K562 (cell line): Measurements from ENCODE around the gene SLC43A1. TPM values are rescaled to one million over a fixed set of nuclear protein-coding genes. Genes with fewer than 3 reads are reported as not detected.
A peak's percentile ranks its signal among the peaks of the same experiment; 100 is the strongest.

Experiments
- BRD9 ChIP-seq: fragments of 450-650 bp; IDR thresholded peaks from 2 replicates; pipeline ENCODE4 v1.6.1; 2018; ENCODE audit warnings: low read depth; ENCODE audit not compliant: partially characterized antibody
- CHD2 ChIP-seq: IDR thresholded peaks from 2 replicates; pipeline ENCODE4 v1.6.1; 2011; ENCODE audit warnings: low read depth, low read length
- FOXK2 ChIP-seq, 2 experiments: fragments of 450-650 bp; IDR thresholded peaks in 1 of 2; conservative IDR thresholded peaks in 1 of 2; 2 replicates each; pipeline ENCODE4 v1.6.1; 2016; ENCODE audit warnings: low read depth in 2 of 2, mild to moderate bottlenecking in 1 of 2
- GATA2 ChIP-seq: sonication (generic); formaldehyde crosslinking; IDR thresholded peaks from 2 replicates; pipeline ENCODE4 v1.4.0; 2020; ENCODE audit warnings: mild to moderate bottlenecking, missing genetic modification reagents
- GATAD2B ChIP-seq: fragments of 450-650 bp; IDR thresholded peaks from 2 replicates; pipeline ENCODE4 v1.6.1; 2017; ENCODE audit warnings: mild to moderate bottlenecking, borderline replicate concordance
- GTF2A2 ChIP-seq: IDR thresholded peaks from 2 replicates; pipeline ENCODE4 v1.6.1; 2016; ENCODE audit warnings: mild to moderate bottlenecking, missing genetic modification characterization, missing compliant biosample characterization
- HDAC1 ChIP-seq, 2 experiments: fragments of 450-650 bp; IDR thresholded peaks; 2 replicates each; pipeline ENCODE4 v1.6.1; 2016 to 2017; ENCODE audit warnings: inconsistent platforms in 1 of 2, mild to moderate bottlenecking in 1 of 2, moderate library complexity in 1 of 2
- HMGXB4 ChIP-seq: sonication (generic); formaldehyde crosslinking; IDR thresholded peaks from 2 replicates; pipeline ENCODE4 v1.8.1; 2023; ENCODE audit warnings: mild to moderate bottlenecking, missing genetic modification reagents
- KDM5B ChIP-seq: fragments of 200-600 bp; sonication (generic); IDR thresholded peaks from 2 replicates; pipeline ENCODE4 v1.6.1; 2012; ENCODE audit warnings: low read depth, mild to moderate bottlenecking, moderate library complexity, low read length, control low read depth, inconsistent platforms; ENCODE audit not compliant: insufficient replicate concordance
- MLX ChIP-seq, 2 experiments: fragments of 450-650 bp in 1 of 2; sonication (generic) in 1 of 2; formaldehyde crosslinking; conservative IDR thresholded peaks; 2 replicates each; pipeline versions ENCODE4 v1.4.0 to v1.8.1; 2020 to 2022; ENCODE audit warnings: mild to moderate bottlenecking in 1 of 2, missing genetic modification reagents in 1 of 2
- NCOA1 ChIP-seq: fragments of 450-650 bp; IDR thresholded peaks from 2 replicates; pipeline ENCODE4 v1.6.1; 2016; ENCODE audit warnings: low read depth
- NFE2L1 ChIP-seq: fragments of 450-650 bp; IDR thresholded peaks from 2 replicates; pipeline ENCODE4 v1.6.1; 2016; ENCODE audit warnings: missing genetic modification characterization, low read depth, mild to moderate bottlenecking, missing compliant biosample characterization, moderate library complexity, borderline replicate concordance
- PKNOX1 ChIP-seq: fragments of 450-650 bp; IDR thresholded peaks from 2 replicates; pipeline ENCODE4 v1.6.1; 2016
- TEAD1 ChIP-seq, 2 experiments: fragments of 450-650 bp in 1 of 2; sonication (generic) in 1 of 2; formaldehyde crosslinking; IDR thresholded peaks; 2 replicates each; pipeline versions ENCODE4 v1.4.0 to v1.8.0; 2020 to 2022; ENCODE audit warnings: mild to moderate bottlenecking in 2 of 2, missing genetic modification reagents in 1 of 2
- TEAD4 ChIP-seq, 2 experiments: sonication (generic) in 1 of 2; formaldehyde crosslinking in 1 of 2; IDR thresholded peaks; 2 replicates each; pipeline versions ENCODE4 v1.6.1 to v1.8.0; 2012 to 2022; ENCODE audit warnings: borderline replicate concordance in 1 of 2, inconsistent platforms in 1 of 2, low read length in 1 of 2, mild to moderate bottlenecking in 1 of 2, missing genetic modification reagents in 1 of 2
- TGIF2 ChIP-seq: sonication (generic); formaldehyde crosslinking; IDR thresholded peaks from 2 replicates; pipeline ENCODE4 v1.8.1; 2022; ENCODE audit warnings: mild to moderate bottlenecking, missing genetic modification reagents, moderate library complexity
- ZBTB34 ChIP-seq: fragments of 250-450 bp; sonication (Bioruptor Pico); IDR thresholded peaks from 2 replicates; pipeline ENCODE4 v1.8.0; 2021; ENCODE audit warnings: mild to moderate bottlenecking, moderate library complexity
- ZNF609 ChIP-seq: sonication (generic); formaldehyde crosslinking; IDR thresholded peaks from 2 replicates; pipeline ENCODE4 v1.8.1; 2023; ENCODE audit warnings: missing genetic modification reagents, mild to moderate bottlenecking, borderline replicate concordance
- ZNF668 ChIP-seq: fragments of 250-450 bp; sonication (Bioruptor Pico); IDR thresholded peaks from 2 replicates; pipeline ENCODE4 v1.8.0; 2022; ENCODE audit warnings: mild to moderate bottlenecking, inconsistent platforms
- polyA plus RNA-seq, 8 experiments: library from polyadenylated mRNA; depleted of rRNA in 4 of 8; stranded (reverse) in 5 of 8; unstranded in 3 of 8; fragments of >200 nt; fragmentation: Nextera tagmentation in 2 of 8; fragmentation: Illumina TruSeq in 1 of 8; extraction: Ambion mirVana in 2 of 8; extraction: Trizol in 1 of 8; gene quantifications; 2 replicates each; pipeline versions ENCODE4 v1.2.1 to v1.2.3, GENCODE V29; 2011 to 2014; ENCODE audit warnings: inconsistent platforms in 1 of 8, missing spikeins in 1 of 8
- total RNA-seq, 7 experiments: library from RNA; depleted of rRNA in 6 of 7; stranded (reverse); fragments of >200 nt in 6 of 7; fragmentation: Illumina TruSeq in 2 of 7; extraction: Trizol in 2 of 7; gene quantifications; 2 replicates each; pipeline versions ENCODE4 v1.2.1 to v1.2.3, GENCODE V29; 2011 to 2021; ENCODE audit warnings: low replicate concordance in 1 of 7

Gene SLC43A1
- total and polyA plus RNA-seq, 9 of the 15 experiments (the other 6 are each of a cell fraction or from before 2014, with no cell fraction given) = 2.6 to 41.8 (median 24.6) TPM

GRCh38 chr11:57530215-57530595 lies 14.7 kb upstream of the SLC43A1 start (continued):
- no peak for TF ChIP-seq ZNF609 (CRISPR knock-in tag)
- no peak for TF ChIP-seq GATAD2B
- TF ChIP-seq GATA2 (CRISPR knock-in tag) = no peak
- no peak for TF ChIP-seq TEAD4 (IDR thresholded peaks at IDR 0.05; ENCODE audit: low read length)
- no peak for TF ChIP-seq TEAD4 (CRISPR knock-in tag; IDR thresholded peaks at IDR 0.05; ENCODE audit: borderline replicate concordance)
- TF ChIP-seq PKNOX1 = no peak
- no peak for TF ChIP-seq ZBTB34 (CRISPR knock-in tag)
- TF ChIP-seq MLX (CRISPR knock-in tag; conservative IDR thresholded peaks at IDR 0.05) = no peak
- TF ChIP-seq TGIF2 (CRISPR knock-in tag) = no peak
- peak; percentile 54 for TF ChIP-seq BRD9
- no peak for TF ChIP-seq TEAD1 (CRISPR knock-in tag; IDR thresholded peaks at IDR 0.05)
- TF ChIP-seq CHD2 = no peak
- no peak for TF ChIP-seq FOXK2 (conservative IDR thresholded peaks at IDR 0.05 in 1 of 2, IDR thresholded peaks at IDR 0.05 in 1 of 2; ENCODE audit: low read depth in 2 of 2)
- TF ChIP-seq HDAC1 (IDR thresholded peaks at IDR 0.05) = no peak
- TF ChIP-seq NFE2L1 = no peak
- TF ChIP-seq NCOA1 = no peak
- TF ChIP-seq KDM5B = peak; percentile 46
- TF ChIP-seq ZNF668 (CRISPR knock-in tag) = no peak
- no peak for TF ChIP-seq GTF2A2 (tag)
- peak; percentile 66; the same call in 1 of the 2 replicates for TF ChIP-seq HMGXB4 (CRISPR knock-in tag)
